NB4 (cell line): ENCODE data around the gene EIF4G3.

ENCODE experiments used
- MAX ChIP-seq: IDR thresholded peaks from 2 replicates; pipeline ENCODE4 v1.6.1; 2011; ENCODE audit warnings: low read depth, low read length
- MYC ChIP-seq: IDR thresholded peaks from 2 replicates; pipeline ENCODE4 v1.6.1; 2011; ENCODE audit warnings: low read depth, low read length
- POLR2A ChIP-seq: IDR thresholded peaks from 2 replicates; pipeline ENCODE4 v1.6.1; 2011; ENCODE audit warnings: mild to moderate bottlenecking; ENCODE audit not compliant: insufficient read length; ENCODE audit errors: extremely low read depth
- TF ChIP-seq, protein P1 (sequence below): IDR thresholded peaks from one replicate; pipeline ENCODE4 v1.5.1; 2012; ENCODE audit warnings: low read depth, low read length

DNA sequence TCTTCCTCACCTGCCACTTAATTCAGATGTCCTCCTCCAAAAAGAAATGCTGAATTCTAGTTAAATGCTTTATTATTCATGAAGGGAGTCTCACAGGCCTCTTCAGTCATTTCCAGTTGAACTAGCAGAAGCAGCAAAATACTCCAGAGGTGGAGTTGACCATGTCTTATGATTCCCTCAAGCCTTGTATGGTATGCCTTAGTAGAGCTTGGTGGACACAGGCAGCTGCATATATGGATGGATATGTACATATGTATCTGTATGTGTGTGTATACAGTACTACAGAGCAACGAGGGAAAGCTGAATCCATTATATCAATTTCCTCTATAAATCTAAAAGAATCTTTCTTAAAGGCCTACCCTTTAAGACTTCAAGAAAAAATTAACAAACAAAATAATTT, 306.0 kb downstream of the EIF4G3 start:
- TF ChIP-seq POLR2A: no peak
- TF ChIP-seq, protein P1, sequence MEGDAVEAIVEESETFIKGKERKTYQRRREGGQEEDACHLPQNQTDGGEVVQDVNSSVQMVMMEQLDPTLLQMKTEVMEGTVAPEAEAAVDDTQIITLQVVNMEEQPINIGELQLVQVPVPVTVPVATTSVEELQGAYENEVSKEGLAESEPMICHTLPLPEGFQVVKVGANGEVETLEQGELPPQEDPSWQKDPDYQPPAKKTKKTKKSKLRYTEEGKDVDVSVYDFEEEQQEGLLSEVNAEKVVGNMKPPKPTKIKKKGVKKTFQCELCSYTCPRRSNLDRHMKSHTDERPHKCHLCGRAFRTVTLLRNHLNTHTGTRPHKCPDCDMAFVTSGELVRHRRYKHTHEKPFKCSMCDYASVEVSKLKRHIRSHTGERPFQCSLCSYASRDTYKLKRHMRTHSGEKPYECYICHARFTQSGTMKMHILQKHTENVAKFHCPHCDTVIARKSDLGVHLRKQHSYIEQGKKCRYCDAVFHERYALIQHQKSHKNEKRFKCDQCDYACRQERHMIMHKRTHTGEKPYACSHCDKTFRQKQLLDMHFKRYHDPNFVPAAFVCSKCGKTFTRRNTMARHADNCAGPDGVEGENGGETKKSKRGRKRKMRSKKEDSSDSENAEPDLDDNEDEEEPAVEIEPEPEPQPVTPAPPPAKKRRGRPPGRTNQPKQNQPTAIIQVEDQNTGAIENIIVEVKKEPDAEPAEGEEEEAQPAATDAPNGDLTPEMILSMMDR: no peak
- TF ChIP-seq MAX: no peak
- no peak for TF ChIP-seq MYC
